Parathyroid adenoma (tissue), 2 donors: ENCODE data around the gene USP3.

Source experiments
- H2AFZ ChIP-seq: fragments of 300-600 bp; sonication (generic); one replicate; pipeline ENCODE4 v1.7.0; 2017; ENCODE audit warnings: antibody characterized with exemption, mild to moderate bottlenecking
- H3K27ac ChIP-seq: fragments of 300-600 bp; sonication (generic); one replicate; pipeline ENCODE4 v1.7.0; 2017
- H3K27me3 ChIP-seq: fragments of 300-600 bp; sonication (generic); one replicate; pipeline ENCODE4 v1.7.0; 2017; ENCODE audit warnings: low read length; ENCODE audit not compliant: control insufficient read depth, insufficient read depth
- H3K36me3 ChIP-seq: fragments of 300-600 bp; sonication (generic); one replicate; pipeline ENCODE4 v1.7.0; 2017; ENCODE audit warnings: low read length; ENCODE audit not compliant: control insufficient read depth, insufficient read depth
- H3K4me1 ChIP-seq: fragments of 300-600 bp; sonication (generic); one replicate; pipeline ENCODE4 v1.7.0; 2017; ENCODE audit warnings: control low read depth
- H3K4me2 ChIP-seq: fragments of 300-600 bp; sonication (generic); one replicate; pipeline ENCODE4 v1.7.0; 2017; ENCODE audit warnings: low read length
- H3K4me3 ChIP-seq: fragments of 300-600 bp; sonication (generic); one replicate; pipeline ENCODE4 v1.7.0; 2017; ENCODE audit warnings: low read depth, low read length
- H3K79me2 ChIP-seq: fragments of 300-600 bp; sonication (generic); one replicate; pipeline ENCODE4 v1.7.0; 2017; ENCODE audit warnings: control low read depth
- H3K9ac ChIP-seq: fragments of 300-600 bp; sonication (generic); one replicate; pipeline ENCODE4 v1.7.0; 2017; ENCODE audit warnings: mild to moderate bottlenecking
- H3K9me3 ChIP-seq: fragments of 300-600 bp; sonication (generic); one replicate; pipeline ENCODE4 v1.7.0; 2017; ENCODE audit warnings: low read length; ENCODE audit not compliant: control insufficient read depth
- CTCF ChIP-seq: fragments of 300-600 bp; sonication (generic); IDR thresholded peaks from one replicate; pipeline ENCODE4 v1.7.0; 2017; ENCODE audit warnings: antibody characterized with exemption, mild to moderate bottlenecking
- donor health status: primary hyperparathyroidism.

Gene USP3

DNA sequence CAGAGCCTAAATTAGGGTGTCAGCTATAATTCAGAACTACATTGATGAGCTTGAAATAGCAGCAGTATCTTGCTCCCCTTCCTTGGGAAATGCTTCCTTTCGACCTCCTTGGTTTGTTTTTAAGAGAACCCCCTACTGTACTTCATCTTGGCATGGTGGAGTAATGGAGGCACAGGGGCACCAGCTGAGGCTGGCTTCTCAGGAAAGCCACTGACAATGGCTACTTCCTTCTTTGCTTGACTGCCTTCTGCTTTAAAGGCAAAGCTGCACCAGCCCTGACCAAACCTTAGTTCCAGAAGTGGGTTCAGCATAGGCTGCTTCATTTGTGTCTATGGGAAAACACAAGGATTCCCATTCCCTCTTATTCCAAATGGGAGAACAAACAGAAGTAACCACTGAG, 91.3 kb downstream of the USP3 start:
- no peaks in the 10 kb centered on the region for H3K36me3 ChIP-seq
- H2AFZ ChIP-seq = no peak overlapping the region
- no peak overlapping the region for H3K27ac ChIP-seq
- H3K9ac ChIP-seq = no peak overlapping the region
- TF ChIP-seq CTCF = no peak
- H3K4me3 ChIP-seq = no peak overlapping the region
- H3K79me2 ChIP-seq = no peaks in the 10 kb centered on the region
- H3K27me3 ChIP-seq = no peaks in the 10 kb centered on the region
- no peak overlapping the region for H3K4me2 ChIP-seq
- no peaks in the 10 kb centered on the region for H3K9me3 ChIP-seq
- no peaks in the 10 kb centered on the region for H3K4me1 ChIP-seq

- no peaks in the 10 kb centered on the region for H3K27me3 ChIP-seq
- H3K4me3 ChIP-seq = no peak overlapping the region
- H2AFZ ChIP-seq = no peak overlapping the region
- no peak overlapping the region for H3K4me2 ChIP-seq
- H3K27ac ChIP-seq = no peak overlapping the region
- H3K36me3 ChIP-seq = no peaks in the 10 kb centered on the region
- no peak overlapping the region for H3K9ac ChIP-seq
- H3K9me3 ChIP-seq = no peaks in the 10 kb centered on the region
- no peak for TF ChIP-seq CTCF
- no peaks in the 10 kb centered on the region for H3K79me2 ChIP-seq
- H3K4me1 ChIP-seq = no peaks in the 10 kb centered on the region
These were observed 92.3 kb downstream of the USP3 start for GRCh38 chr15:63596676-63597037.

DNA sequence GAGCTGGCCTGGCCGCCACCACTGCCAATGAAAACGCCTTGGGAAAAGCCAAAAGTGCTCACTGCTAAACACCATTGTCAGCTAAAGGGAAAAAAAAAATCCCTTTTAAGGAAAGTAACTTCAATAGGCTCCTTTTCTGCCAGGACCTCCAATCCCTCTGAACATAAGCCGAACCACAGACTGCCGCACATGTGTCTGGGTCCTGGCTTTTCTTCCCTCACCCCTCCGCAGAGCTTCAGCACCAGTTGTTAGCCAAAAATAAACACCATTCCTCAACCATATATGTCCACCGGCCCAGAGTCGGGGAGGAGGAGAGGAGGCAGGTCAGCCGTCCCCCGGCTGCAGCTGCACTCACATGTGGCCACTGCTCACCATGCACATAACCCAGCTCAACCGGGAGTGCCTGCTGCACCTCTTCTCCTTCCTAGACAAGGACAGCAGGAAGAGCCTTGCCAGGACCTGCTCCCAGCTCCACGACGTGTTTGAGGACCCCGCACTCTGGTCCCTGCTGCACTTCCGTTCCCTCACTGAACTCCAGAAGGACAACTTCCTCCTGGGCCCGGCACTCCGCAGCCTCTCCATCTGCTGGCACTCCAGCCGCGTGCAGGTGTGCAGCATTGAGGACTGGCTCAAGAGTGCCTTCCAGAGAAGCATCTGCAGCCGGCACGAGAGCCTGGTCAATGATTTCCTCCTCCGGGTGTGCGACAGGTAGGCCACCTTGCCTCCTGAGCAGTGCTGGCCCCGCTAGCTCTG, 92.8 kb downstream of the USP3 start, which contains the start of gene FBXL22:
Gene FBXL22, plus strand, starts transcription at position 350 of the 753 bp plus-strand sequence. Its CDS starts 6 bp downstream, at position 356.
- H3K4me3 ChIP-seq = no peak within 1 kb of the TSS
- H3K27ac ChIP-seq = no peak within 1 kb of the TSS
- no peaks in the 10 kb centered on the region for H3K9me3 ChIP-seq
- H3K9ac ChIP-seq = no peak within 1 kb of the TSS
- TF ChIP-seq CTCF = no peak
- H3K27me3 ChIP-seq = no peaks in the 10 kb centered on the region
- no peak within 1 kb of the TSS for H3K4me2 ChIP-seq
- no peaks in the 10 kb centered on the region for H3K79me2 ChIP-seq
- no peak within 1 kb of the TSS for H2AFZ ChIP-seq
- no peaks in the 10 kb centered on the region for H3K4me1 ChIP-seq
- no peaks in the 10 kb centered on the region for H3K36me3 ChIP-seq

GRCh38 chr15:63597821-63598220, 93.4 kb downstream of the USP3 start:
- no peak overlapping the region for H3K4me3 ChIP-seq
- TF ChIP-seq CTCF = no peak
- no peak overlapping the region for H3K4me2 ChIP-seq
- H3K9ac ChIP-seq = no peak overlapping the region
- no peaks in the 10 kb centered on the region for H3K27me3 ChIP-seq
- H3K79me2 ChIP-seq = no peaks in the 10 kb centered on the region
- no peak overlapping the region for H3K27ac ChIP-seq
- no peaks in the 10 kb centered on the region for H3K36me3 ChIP-seq
- no peaks in the 10 kb centered on the region for H3K9me3 ChIP-seq
- no peak overlapping the region for H2AFZ ChIP-seq
- H3K4me1 ChIP-seq = no peaks in the 10 kb centered on the region
